Measurements from ENCODE around the gene APCDD1L. TPM values are rescaled to one million over a fixed set of nuclear protein-coding genes. Genes with fewer than 3 reads are reported as not detected.
"Not testable (repeated sequence)": the region's sequence is repeated elsewhere in the genome, so short reads cannot be mapped to it uniquely, and the experiment has no call there.

Gene APCDD1L
- total RNA-seq, 2 donors from 2014 or later = 0.40 to 0.50 TPM

GRCh38 chr20:58521763-58522162 lies 6.6 kb upstream of the APCDD1L start:
- intact Hi-C loops (cut with DNase I, micrococcal nuclease) = no loop called here
- DNase-seq (no peak), ATAC-seq (no peak)

- intact Hi-C loops (cut with DNase I, micrococcal nuclease) = no loop called here
- no peak for DNase-seq
- no peak for ATAC-seq
These were observed 4.9 kb upstream of the APCDD1L start for GRCh38 chr20:58519940-58520712.

GRCh38 chr20:58518896-58519593 lies 3.8 kb upstream of the APCDD1L start:
- DNase-seq = no peak
- intact Hi-C loops (cut with DNase I, micrococcal nuclease) = no loop called here

GRCh38 chr20:58518387-58518786 lies 3.2 kb upstream of the APCDD1L start:
- no peak for ATAC-seq
- no peak for DNase-seq
- intact Hi-C loops (cut with DNase I, micrococcal nuclease) = no loop called here

More at GRCh38 chr20:58518896-58519593, 3.8 kb upstream of the APCDD1L start:
- no peak for ATAC-seq

- ATAC-seq (no peak), DNase-seq (no peak)
- intact Hi-C loops (cut with DNase I, micrococcal nuclease) = no loop called here
These were observed 622 bp downstream of the APCDD1L start for GRCh38 chr20:58514321-58515232.

GRCh38 chr20:58513580-58514285 lies 1.5 kb downstream of the APCDD1L start:
- intact Hi-C loops (cut with DNase I, micrococcal nuclease) = no loop called here
- ATAC-seq = no peak
- no peak for DNase-seq

GRCh38 chr20:58512808-58513552 lies 2.2 kb downstream of the APCDD1L start:
- DNase-seq (no peak), ATAC-seq (no peak)
- intact Hi-C loops (cut with DNase I, micrococcal nuclease) = no loop called here

- intact Hi-C loops (cut with DNase I, micrococcal nuclease) = no loop called here
- no peak for DNase-seq
- ATAC-seq = no peak
These were observed 3.3 kb downstream of the APCDD1L start for GRCh38 chr20:58511861-58512260.

GRCh38 chr20:58511364-58511763 lies 3.8 kb downstream of the APCDD1L start:
- ATAC-seq (no peak), DNase-seq (no peak)
- intact Hi-C loops (cut with DNase I, micrococcal nuclease) = no loop called here

GRCh38 chr20:58510921-58511320 lies 4.3 kb downstream of the APCDD1L start:
- intact Hi-C loops (cut with DNase I, micrococcal nuclease) = no loop called here
- ATAC-seq = no peak
- no peak for DNase-seq

- ATAC-seq (no peak), DNase-seq (no peak)
- intact Hi-C loops (cut with DNase I, micrococcal nuclease) = no loop called here
These were observed 6.3 kb downstream of the APCDD1L start for GRCh38 chr20:58508762-58509395.

- ATAC-seq; intact Hi-C loops (cut with DNase I, micrococcal nuclease); DNase-seq: not testable (repeated sequence)
These were observed 8.2 kb downstream of the APCDD1L start for GRCh38 chr20:58506999-58507398.

- no peak for DNase-seq
- no peak for ATAC-seq
- intact Hi-C loops (cut with DNase I, micrococcal nuclease) = no loop called here
These were observed 10.6 kb downstream of the APCDD1L start for GRCh38 chr20:58504566-58504965.

- ATAC-seq (no peak), DNase-seq (no peak)
- intact Hi-C loops (cut with DNase I, micrococcal nuclease) = no loop called here
These were observed 11.5 kb downstream of the APCDD1L start for GRCh38 chr20:58503668-58504067.

GRCh38 chr20:58500256-58500655 lies 14.9 kb downstream of the APCDD1L start:
- intact Hi-C loops (cut with DNase I, micrococcal nuclease) = no loop called here
- ATAC-seq (no peak), DNase-seq (no peak)

- DNase-seq (peak in 1 of 2 donors; percentile 19), ATAC-seq (peak; percentile 78)
- intact Hi-C loops (cut with DNase I, micrococcal nuclease) = no loop called here
These were observed 16.6 kb downstream of the APCDD1L start for GRCh38 chr20:58498470-58499068.

GRCh38 chr20:58497724-58498469 lies 17.3 kb downstream of the APCDD1L start:
- no peak for ATAC-seq
- no peak for DNase-seq
- intact Hi-C loops (cut with DNase I, micrococcal nuclease) = no loop called here

Measured in left colon (tissue), 2 donors.